GM12878 (cell line): Measurements from ENCODE around the gene MESP2. TPM values are rescaled to one million over a fixed set of nuclear protein-coding genes. Genes with fewer than 3 reads are reported as not detected.

Experiments
- ATAC-seq: fragments of 200-7000 bp; cut with Tn5 transposase; 3 replicates; pipeline ENCODE4 v1.9.1; 2020; ENCODE audit warnings: mild to moderate bottlenecking, moderate library complexity
- BruUV-seq: library from RNA; stranded (reverse); fragments of 400-500 nt; replicated peaks from 2 replicates; lab custom pipeline; 2021; lab: Mats Ljungman, UMichigan
- CTCF ChIA-PET: fragments of 300-600 bp; sonication (Branson Sonifier 250); formaldehyde crosslinking; extraction: SDS; loops from one replicate; lab custom pipeline; 2021; ENCODE audit warnings: inconsistent platforms; lab: Yijun Ruan, JAX
- POLR2A ChIA-PET: fragments of 350-600 bp; formaldehyde crosslinking; extraction: SDS; loops from one replicate; lab custom pipeline; 2021; ENCODE audit warnings: inconsistent platforms; lab: Charles Lee
- RAD21 ChIA-PET: fragments of 300-600 bp; sonication (Branson Sonifier 250); formaldehyde crosslinking; loops from one replicate; lab custom pipeline; 2023; ENCODE audit warnings: antibody characterized with exemption; ENCODE audit not compliant: unreplicated experiment; lab: Charles Lee
- SMC1A ChIA-PET: fragments of 300-600 bp; sonication (Branson Sonifier 250); formaldehyde crosslinking; loops from one replicate; lab custom pipeline; 2023; ENCODE audit not compliant: unreplicated experiment, uncharacterized antibody; lab: Charles Lee
- DNase-seq: peaks from one replicate; pipeline ENCODE4 v3.0.0-alpha.2; 2011; ENCODE audit warnings: low read depth, low spot score
- FAIRE-seq: peaks from 3 replicates; lab custom pipeline; 2011; peaks lifted over from hg19 to GRCh38; lab: Jason Lieb, UNC
- H2AFZ ChIP-seq: 2 replicates; pipeline ENCODE4 v1.6.0; 2011; ENCODE audit warnings: low read depth, low read length, control low read depth; ENCODE audit not compliant: control insufficient read depth
- H3K27ac ChIP-seq: 2 replicates; pipeline ENCODE4 v1.5.1; 2011; ENCODE audit warnings: control low read depth; ENCODE audit not compliant: control insufficient read depth, insufficient read depth
- H3K27me3 ChIP-seq, 2 experiments: replicated peaks in 1 of 2; 2 replicates each; pipeline versions ENCODE4 v1.6.0 to v1.6.1; 2011; ENCODE audit warnings: low read length in 1 of 2; ENCODE audit not compliant: control insufficient read depth in 2 of 2, insufficient read depth in 2 of 2
- H3K36me3 ChIP-seq, 2 experiments: 2 replicates each; pipeline ENCODE4 v1.5.1; 2011; ENCODE audit warnings: low read length in 1 of 2; ENCODE audit not compliant: control insufficient read depth in 2 of 2, insufficient read depth in 2 of 2
- H3K4me1 ChIP-seq: 2 replicates; pipeline ENCODE4 v1.6.1; 2011; ENCODE audit warnings: mild to moderate bottlenecking, low read length, moderate library complexity, mixed read lengths; ENCODE audit not compliant: control insufficient read depth, insufficient read depth
- H3K4me2 ChIP-seq: 2 replicates; pipeline ENCODE4 v1.6.0; 2011; ENCODE audit warnings: control low read depth; ENCODE audit not compliant: control insufficient read depth, insufficient read depth
- H3K4me3 ChIP-seq: fragments of 200-600 bp; sonication (generic); 2 replicates; pipeline ENCODE4 v1.5.1; 2016
- H3K79me2 ChIP-seq: 2 replicates; pipeline ENCODE4 v1.6.0; 2011; ENCODE audit warnings: low read length; ENCODE audit not compliant: control insufficient read depth, insufficient read depth
- H3K9ac ChIP-seq: 2 replicates; pipeline ENCODE4 v1.8.0; 2011; ENCODE audit warnings: low read length, control low read depth, mixed read lengths; ENCODE audit not compliant: control insufficient read depth, insufficient read depth
- H3K9me3 ChIP-seq: replicated peaks from 3 replicates; pipeline ENCODE4 v1.5.1; 2011; ENCODE audit warnings: mild to moderate bottlenecking, low read length; ENCODE audit not compliant: control insufficient read depth, insufficient read depth
- H4K20me1 ChIP-seq: 2 replicates; pipeline ENCODE4 v1.6.0; 2011; ENCODE audit not compliant: control insufficient read depth, insufficient read depth
- CBX3 ChIP-seq: fragments of 200-600 bp; sonication (generic); IDR thresholded peaks from 2 replicates; pipeline ENCODE4 v1.6.1; 2016; ENCODE audit warnings: low read depth, borderline replicate concordance
- E2F4 ChIP-seq: IDR thresholded peaks from 2 replicates; pipeline ENCODE4 v1.6.1; 2012; ENCODE audit warnings: low read depth, low read length, improper control_type of control experiment
- HDAC2 ChIP-seq: fragments of 200-600 bp; sonication (generic); IDR thresholded peaks from 2 replicates; pipeline ENCODE4 v1.6.1; 2017
- IKZF1 ChIP-seq: fragments of 450-650 bp; conservative IDR thresholded peaks from 2 replicates; pipeline ENCODE4 v1.6.1; 2017; ENCODE audit warnings: antibody characterized with exemption, mild to moderate bottlenecking
- KLF5 ChIP-seq: fragments of 450-650 bp; IDR thresholded peaks from 2 replicates; pipeline ENCODE4 v1.6.1; 2014; ENCODE audit warnings: mild to moderate bottlenecking; ENCODE audit not compliant: partially characterized antibody
- MAX ChIP-seq: IDR thresholded peaks from 2 replicates; pipeline ENCODE4 v1.6.1; 2012; ENCODE audit warnings: low read depth, low read length, improper control_type of control experiment
- NBN ChIP-seq: fragments of 450-650 bp; IDR thresholded peaks from 2 replicates; pipeline ENCODE4 v1.6.1; 2016
- NFIC ChIP-seq: IDR thresholded peaks from 2 replicates; pipeline ENCODE4 v1.6.1; 2012; ENCODE audit warnings: low read depth, mild to moderate bottlenecking, inconsistent platforms, low read length, moderate library complexity
- NKRF ChIP-seq: fragments of 450-650 bp; conservative IDR thresholded peaks from 2 replicates; pipeline ENCODE4 v1.6.1; 2017; ENCODE audit warnings: mild to moderate bottlenecking, moderate library complexity
- POU2F2 ChIP-seq: IDR thresholded peaks from 3 replicates; pipeline ENCODE4 v1.6.1; 2011; ENCODE audit warnings: low read depth, mild to moderate bottlenecking, low read length, borderline replicate concordance
- RCOR1 ChIP-seq: conservative IDR thresholded peaks from 2 replicates; pipeline ENCODE4 v1.6.1; 2012; ENCODE audit warnings: low read depth, low read length, improper control_type of control experiment
- SMAD1 ChIP-seq: fragments of 450-650 bp; IDR thresholded peaks from 2 replicates; pipeline ENCODE4 v1.6.1; 2018; ENCODE audit warnings: mild to moderate bottlenecking, low read depth; ENCODE audit not compliant: partially characterized antibody
- SMARCA5 ChIP-seq: fragments of 450-650 bp; IDR thresholded peaks from 2 replicates; pipeline ENCODE4 v1.6.1; 2017; ENCODE audit warnings: mild to moderate bottlenecking
- SREBF1 ChIP-seq: IDR thresholded peaks from 2 replicates; pipeline ENCODE4 v1.6.1; 2012; ENCODE audit warnings: mild to moderate bottlenecking, low read length
- WGBS: methylation state at CpG from one replicate; pipeline ENCODE4 v1.1.6; 2016; ENCODE audit warnings: low lambda C conversion rate; ENCODE audit not compliant: insufficient replicate concordance, insufficient coverage; ENCODE audit errors: missing lambda C conversion rate; 5-methylcytosine and 5-hydroxymethylcytosine counted together
- in situ Hi-C: fragments of 300-500 bp; cut with MboI; formaldehyde crosslinking; loops from 9 replicates; pipeline ENCODE4 v1.14.3; 2018; ENCODE audit warnings: mixed read lengths
- intact Hi-C: fragments of 100-400 bp; cut with micrococcal nuclease; formaldehyde crosslinking; loops from one replicate; pipeline ENCODE4 v1.14.2; 2022; ENCODE audit not compliant: unreplicated experiment
- polyA plus RNA-seq, 11 experiments: library from polyadenylated mRNA; depleted of rRNA in 4 of 11; unstranded in 6 of 11; stranded (reverse) in 5 of 11; fragments of >200 nt; fragmentation: Nextera tagmentation in 4 of 11; fragmentation: Illumina TruSeq in 1 of 11; extraction: Ambion mirVana in 4 of 11; extraction: Trizol in 1 of 11; gene quantifications; 1 replicate in 1 of 11; 2 replicates in 10 of 11; pipeline versions ENCODE4 v1.2.1 to v1.2.3, GENCODE V29; 2011 to 2016; ENCODE audit warnings: inconsistent platforms in 2 of 11, missing spikeins in 2 of 11, low read depth in 1 of 11
- total RNA-seq, 4 experiments: library from RNA; depleted of rRNA in 3 of 4; stranded (reverse); fragments of >200 nt in 3 of 4; fragmentation: Illumina TruSeq in 1 of 4; extraction: Trizol in 1 of 4; gene quantifications; 2 replicates each; pipeline versions ENCODE4 v1.2.1 to v1.2.3, GENCODE V29; 2013 to 2021
- TF ChIP-seq, protein P1 (sequence below): fragments of 450-650 bp; IDR thresholded peaks from 2 replicates; pipeline ENCODE4 v1.6.1; 2017; ENCODE audit warnings: low read depth, mild to moderate bottlenecking, moderate library complexity
- TF ChIP-seq, protein P2 (sequence below): IDR thresholded peaks from 2 replicates; pipeline ENCODE4 v1.6.1; 2012; ENCODE audit warnings: low read length, inconsistent platforms

The MESP2 gene
- total and polyA plus RNA-seq, 10 of the 15 experiments (the other 5 are each of a cell fraction or from before 2014, with no cell fraction given): 0.04 TPM; not detected in 9

- in situ Hi-C loops (no loop called here), intact Hi-C loops (loop anchor here (10.0 kb wide), 1 partner anchor 318 kb away; no protein-coding TSS in a partner anchor)
- H2AFZ ChIP-seq: no peak overlapping the region
- no peak for FAIRE-seq
- ChIA-PET CTCF (no interaction called here), SMC1A (interaction anchor here (1.0 kb wide), 1 partner anchor 108 kb away, joined by 3 read pairs; no protein-coding TSS in a partner anchor), POLR2A (no interaction called here), RAD21 (no interaction called here)
- ATAC-seq: no peak; the same call in 2 of the 3 replicates
- DNase-seq: no peak
- H3K4me2 ChIP-seq: no peak overlapping the region
- H3K27me3 ChIP-seq: no peaks in the 10 kb centered on the region
- no peaks in the 10 kb centered on the region for H4K20me1 ChIP-seq
- H3K79me2 ChIP-seq: no peaks in the 10 kb centered on the region
- H3K9me3 ChIP-seq: no peaks in the 10 kb centered on the region
- H3K9ac ChIP-seq: no peak overlapping the region
- 49% methylated on average over 15 of the region's 16 CpGs for WGBS
- no TSS peak for BruUV-seq
- no peaks in the 10 kb centered on the region; the same call in 1 of the 2 replicates for H3K4me1 ChIP-seq
- H3K4me3 ChIP-seq: no peak overlapping the region
- no peaks in the 10 kb centered on the region for H3K36me3 ChIP-seq
- no peak overlapping the region for H3K27ac ChIP-seq
- TF ChIP-seq, protein P1, sequence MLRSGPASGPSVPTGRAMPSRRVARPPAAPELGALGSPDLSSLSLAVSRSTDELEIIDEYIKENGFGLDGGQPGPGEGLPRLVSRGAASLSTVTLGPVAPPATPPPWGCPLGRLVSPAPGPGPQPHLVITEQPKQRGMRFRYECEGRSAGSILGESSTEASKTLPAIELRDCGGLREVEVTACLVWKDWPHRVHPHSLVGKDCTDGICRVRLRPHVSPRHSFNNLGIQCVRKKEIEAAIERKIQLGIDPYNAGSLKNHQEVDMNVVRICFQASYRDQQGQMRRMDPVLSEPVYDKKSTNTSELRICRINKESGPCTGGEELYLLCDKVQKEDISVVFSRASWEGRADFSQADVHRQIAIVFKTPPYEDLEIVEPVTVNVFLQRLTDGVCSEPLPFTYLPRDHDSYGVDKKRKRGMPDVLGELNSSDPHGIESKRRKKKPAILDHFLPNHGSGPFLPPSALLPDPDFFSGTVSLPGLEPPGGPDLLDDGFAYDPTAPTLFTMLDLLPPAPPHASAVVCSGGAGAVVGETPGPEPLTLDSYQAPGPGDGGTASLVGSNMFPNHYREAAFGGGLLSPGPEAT: no peak
- no peak for TF ChIP-seq NFIC
- no peak for TF ChIP-seq CBX3
- no peak for TF ChIP-seq HDAC2
- TF ChIP-seq SMAD1: no peak
- TF ChIP-seq KLF5: no peak
- no peak for TF ChIP-seq RCOR1
- TF ChIP-seq NKRF: no peak
- TF ChIP-seq SREBF1: no peak
- TF ChIP-seq, protein P2, sequence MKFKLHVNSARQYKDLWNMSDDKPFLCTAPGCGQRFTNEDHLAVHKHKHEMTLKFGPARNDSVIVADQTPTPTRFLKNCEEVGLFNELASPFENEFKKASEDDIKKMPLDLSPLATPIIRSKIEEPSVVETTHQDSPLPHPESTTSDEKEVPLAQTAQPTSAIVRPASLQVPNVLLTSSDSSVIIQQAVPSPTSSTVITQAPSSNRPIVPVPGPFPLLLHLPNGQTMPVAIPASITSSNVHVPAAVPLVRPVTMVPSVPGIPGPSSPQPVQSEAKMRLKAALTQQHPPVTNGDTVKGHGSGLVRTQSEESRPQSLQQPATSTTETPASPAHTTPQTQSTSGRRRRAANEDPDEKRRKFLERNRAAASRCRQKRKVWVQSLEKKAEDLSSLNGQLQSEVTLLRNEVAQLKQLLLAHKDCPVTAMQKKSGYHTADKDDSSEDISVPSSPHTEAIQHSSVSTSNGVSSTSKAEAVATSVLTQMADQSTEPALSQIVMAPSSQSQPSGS: no peak
- no peak for TF ChIP-seq NBN
- no peak for TF ChIP-seq IKZF1
- no peak for TF ChIP-seq MAX
- no peak for TF ChIP-seq E2F4
- TF ChIP-seq SMARCA5: no peak
- TF ChIP-seq POU2F2: no peak
Observed at GRCh38 chr15:89766357-89767311, 9.5 kb upstream of the MESP2 start.
